NCI-H2227 (cell line): ENCODE data around the gene SPPL3.
A peak's percentile ranks its signal among the peaks of the same experiment; 100 is the strongest.
"Not testable (repeated sequence)": the region's sequence is repeated elsewhere in the genome, so short reads cannot be mapped to it uniquely, and the experiment has no call there.

Experiments
- DNase-seq: peaks from one replicate; lab custom pipeline; 2025; ENCODE audit not compliant: unreplicated experiment; lab: John Stamatoyannopoulos, UW

SPPL3 gene

GRCh38 chr12:120921637-120922036, 17.5 kb upstream of the SPPL3 start:
- no peak for DNase-seq

DNA sequence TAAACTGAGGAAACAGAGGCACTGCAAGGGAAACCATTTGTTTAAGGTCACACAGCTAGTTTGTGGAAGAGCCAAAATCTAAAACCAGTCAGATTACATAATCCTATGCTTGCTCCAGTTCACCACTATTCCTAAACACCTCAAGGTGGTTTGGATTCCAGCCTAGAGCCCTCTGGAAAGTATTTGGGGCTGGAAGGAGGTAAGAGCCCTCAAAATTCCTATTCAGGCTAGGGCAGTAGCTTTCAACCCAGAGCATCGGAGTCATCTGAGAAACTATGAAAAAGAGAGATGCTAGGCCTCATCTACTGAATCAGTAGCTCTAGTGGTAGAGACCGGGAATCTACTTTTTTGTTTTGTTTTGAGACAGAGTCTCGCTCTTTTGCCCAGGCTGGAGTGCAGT, 16.0 kb upstream of the SPPL3 start:
- DNase-seq: no peak

- no peak for DNase-seq
Observed at GRCh38 chr12:120917748-120918147, 13.6 kb upstream of the SPPL3 start.

- DNase-seq: no peak
Observed at GRCh38 chr12:120916561-120916960, 12.4 kb upstream of the SPPL3 start.

- DNase-seq: no peak
Observed at GRCh38 chr12:120914794-120915193, 10.6 kb upstream of the SPPL3 start.

DNA sequence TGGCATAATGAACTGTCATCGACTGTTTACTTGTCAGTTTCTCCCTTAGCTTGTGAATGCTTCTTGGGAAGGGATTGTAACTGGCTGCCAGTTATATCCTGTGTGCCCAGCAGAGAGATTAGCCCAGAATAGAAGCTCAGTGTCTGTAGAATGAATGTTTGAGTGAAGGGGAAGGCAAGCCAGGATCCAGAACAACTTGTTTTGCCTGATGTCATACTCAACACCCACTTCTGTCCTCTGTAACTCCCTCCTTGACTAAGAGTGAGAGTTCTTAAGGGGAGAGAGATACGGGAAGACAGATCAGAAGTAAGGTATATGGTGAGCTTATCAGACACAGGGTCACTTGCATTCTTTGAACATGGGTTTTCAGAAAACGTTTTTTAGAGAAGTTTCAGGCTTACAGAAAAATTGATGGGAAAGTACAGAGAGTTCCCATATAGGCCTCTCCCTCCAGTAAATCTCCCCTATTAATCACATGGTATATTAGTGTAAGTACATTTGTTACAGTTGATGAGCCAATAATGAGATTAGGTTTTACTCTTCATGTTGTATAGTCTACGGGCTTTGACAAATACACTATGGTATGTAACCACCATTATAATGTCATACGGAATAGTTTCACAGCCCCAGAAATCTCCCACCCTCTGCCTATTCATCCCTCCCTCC, 5.6 kb upstream of the SPPL3 start:
- no peak for DNase-seq

- DNase-seq: no peak
Observed at GRCh38 chr12:120905856-120906384, 1.8 kb upstream of the SPPL3 start.

- peak; percentile 51 for DNase-seq
Observed at GRCh38 chr12:120903412-120904196, 554 bp downstream of the SPPL3 start.

GRCh38 chr12:120902846-120903411, 1.2 kb downstream of the SPPL3 start:
- DNase-seq: no peak

DNA sequence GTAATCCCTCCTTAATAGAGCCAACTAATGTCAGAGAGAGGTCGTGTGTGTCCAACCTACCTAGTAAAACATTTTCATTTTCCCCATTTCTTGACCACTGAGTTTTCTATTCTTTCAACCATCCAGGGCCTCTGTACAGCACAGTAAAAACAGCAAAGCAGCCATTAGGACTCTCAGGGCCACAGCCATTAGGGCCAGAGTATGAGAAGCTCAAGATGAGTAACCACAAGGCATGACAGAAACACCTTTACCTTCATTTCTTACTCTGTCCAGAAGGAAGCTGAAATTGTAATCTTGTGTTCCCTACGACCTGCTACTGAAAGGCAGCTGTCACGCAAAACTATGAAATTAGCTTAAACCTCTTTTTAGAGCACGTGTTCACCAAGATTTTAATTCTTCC, 2.3 kb downstream of the SPPL3 start:
- DNase-seq: no peak

DNA sequence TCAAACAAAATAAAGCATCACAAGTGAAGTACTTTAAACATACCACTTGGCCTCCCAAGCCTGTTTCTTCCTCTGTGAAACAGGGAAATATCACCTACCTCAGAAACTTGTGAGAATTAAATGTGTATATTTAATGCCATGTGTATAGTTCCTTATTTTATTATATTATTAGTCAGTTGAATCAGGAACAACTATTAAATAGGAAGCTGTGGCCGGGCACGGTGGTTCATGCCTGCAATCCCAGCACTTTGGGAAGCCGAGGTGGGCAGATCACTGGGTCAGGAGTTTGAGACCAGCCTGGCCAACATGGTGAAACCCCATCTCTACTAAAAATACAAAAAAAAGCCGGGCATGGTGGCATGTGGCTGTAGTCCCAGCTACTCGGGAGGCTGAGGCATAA, 3.1 kb downstream of the SPPL3 start:
- not testable (repeated sequence) for DNase-seq

DNA sequence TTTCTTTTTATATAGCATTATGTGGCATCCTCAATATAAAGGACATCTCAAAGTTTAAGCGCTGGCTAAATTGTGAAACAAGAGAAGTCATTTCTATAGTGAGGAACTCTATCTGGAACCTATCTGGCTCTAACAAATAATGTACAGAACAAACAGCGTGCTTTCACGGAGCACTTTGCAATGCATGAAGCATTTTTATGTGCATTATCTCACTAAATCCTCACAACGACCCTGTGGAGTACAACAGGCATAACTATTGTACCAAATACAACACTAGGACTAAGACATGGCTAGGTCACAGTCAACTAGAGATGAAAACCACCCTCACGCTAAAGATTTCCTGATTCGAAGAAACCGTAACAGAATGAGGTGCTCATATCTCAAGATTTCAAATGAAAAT, 8.6 kb downstream of the SPPL3 start:
- DNase-seq: no peak

GRCh38 chr12:120892265-120892664, 11.9 kb downstream of the SPPL3 start:
- no peak for DNase-seq

DNA sequence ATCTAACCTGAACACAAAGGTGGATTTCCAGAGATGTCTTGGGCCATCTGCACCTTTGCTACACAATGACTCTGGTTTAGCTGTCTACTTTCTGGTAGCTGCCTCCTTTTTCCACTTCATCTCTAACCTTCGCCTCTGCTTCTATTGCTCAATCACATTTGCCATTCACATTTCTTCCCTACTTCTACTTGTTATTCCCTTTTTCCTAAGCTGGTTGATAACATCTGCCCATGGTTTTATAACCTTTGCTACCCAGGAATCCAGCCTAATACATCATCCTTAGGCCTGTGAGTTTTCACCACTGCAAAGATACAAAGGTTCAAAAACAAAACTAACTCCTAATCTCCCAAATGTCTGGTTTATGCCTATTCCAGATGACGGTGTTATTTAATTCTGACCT, 13.2 kb downstream of the SPPL3 start:
- DNase-seq: no peak

GRCh38 chr12:120887253-120888043, 16.7 kb downstream of the SPPL3 start:
- no peak for DNase-seq

DNA sequence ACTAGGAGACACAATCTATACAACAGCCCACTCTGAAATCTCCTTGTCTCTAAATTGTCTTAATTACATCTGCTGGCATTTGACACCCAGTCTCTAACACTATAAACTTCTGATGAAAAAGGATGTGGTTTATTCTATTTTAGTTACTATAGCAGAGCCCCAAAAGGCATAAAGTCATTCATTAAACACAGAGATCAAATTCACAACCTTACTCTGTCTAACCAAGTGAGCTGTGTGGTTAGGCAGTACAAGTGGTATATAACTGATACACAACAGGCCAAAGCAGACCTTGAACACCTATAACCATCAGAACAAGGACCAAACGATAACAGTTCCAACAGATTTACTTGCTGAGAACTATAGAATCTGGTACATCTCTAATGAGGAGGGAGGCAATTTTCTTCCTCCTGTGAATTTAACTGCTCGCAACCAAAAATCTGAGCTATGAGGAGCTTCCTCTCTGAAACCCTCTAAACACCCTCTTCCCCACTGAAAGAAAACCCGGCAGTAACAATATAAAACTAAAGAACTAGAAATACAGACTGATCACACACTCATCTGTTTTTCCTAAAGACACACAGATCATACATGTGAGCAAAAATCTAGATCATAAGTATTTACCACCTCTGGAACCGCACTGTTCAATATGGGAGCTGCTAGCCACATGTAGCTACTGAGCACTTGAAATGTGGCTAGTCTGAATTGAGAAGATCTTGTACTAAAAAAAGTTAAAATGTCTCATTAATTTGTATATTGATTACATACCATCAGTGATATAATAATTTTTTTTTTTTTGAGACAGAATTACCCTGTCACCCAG, 17.7 kb downstream of the SPPL3 start:
- no peak for DNase-seq

GRCh38 chr12:120885521-120885920, 18.6 kb downstream of the SPPL3 start:
- no peak for DNase-seq

DNA sequence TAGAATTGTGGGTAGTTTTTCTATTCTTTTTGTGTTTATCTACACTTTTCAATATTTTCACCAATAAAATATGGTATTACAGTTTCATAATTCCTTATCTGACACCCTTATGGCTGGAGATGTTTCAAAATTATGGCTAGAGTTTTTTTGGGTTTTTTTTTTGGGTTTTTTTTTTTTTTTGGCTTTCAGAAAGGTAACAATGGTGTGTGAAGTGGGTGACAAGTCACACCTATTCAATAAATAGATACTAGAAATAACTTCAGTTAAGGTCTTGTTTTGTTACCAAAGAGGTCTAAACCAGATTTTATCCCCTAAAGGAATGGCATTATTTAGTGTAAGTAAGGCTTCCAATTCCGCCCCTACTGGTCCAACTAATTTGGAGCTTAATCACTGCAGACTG, 19.5 kb downstream of the SPPL3 start:
- no peak for DNase-seq

GRCh38 chr12:120882055-120882555, 22.1 kb downstream of the SPPL3 start:
- DNase-seq: no peak

- no peak for DNase-seq
Observed at GRCh38 chr12:120879718-120880300, 24.3 kb downstream of the SPPL3 start.
